ENCODE results near the gene CEACAM18. TPM values are rescaled to one million over a fixed set of nuclear protein-coding genes. Genes with fewer than 3 reads are reported as not detected.
"Not testable (repeated sequence)": the region's sequence is repeated elsewhere in the genome, so short reads cannot be mapped to it uniquely, and the experiment has no call there.

The CEACAM18 gene
- total RNA-seq, 3 donors from 2014 or later, result not detected

DNA sequence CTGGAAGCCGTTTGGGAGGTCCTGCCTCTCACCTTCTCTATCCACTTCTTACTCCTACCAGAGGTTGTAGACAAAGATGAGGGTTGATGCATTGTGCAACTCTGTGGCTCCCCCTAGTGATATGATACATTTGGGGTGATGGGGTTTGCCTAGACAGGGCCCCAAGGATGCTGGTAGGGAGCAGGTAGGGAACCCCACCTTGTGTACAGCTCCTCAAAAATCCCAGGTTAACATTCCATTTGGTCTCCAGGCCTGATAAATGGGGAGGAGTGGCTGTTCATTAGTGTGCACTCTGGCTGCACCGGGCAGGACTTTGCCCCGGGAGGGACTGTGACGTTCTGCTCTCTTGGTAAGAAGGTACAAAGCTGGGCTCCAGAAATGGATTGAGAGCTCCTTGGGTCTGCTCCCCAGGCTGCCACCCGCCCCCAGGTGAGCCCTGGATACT is 39.3 kb upstream of the CEACAM18 start:
- H3K36me3 ChIP-seq, result no peaks in the 10 kb centered on the region
- H3K4me1 ChIP-seq, result no peaks in the 10 kb centered on the region
- TF ChIP-seq, protein P1, sequence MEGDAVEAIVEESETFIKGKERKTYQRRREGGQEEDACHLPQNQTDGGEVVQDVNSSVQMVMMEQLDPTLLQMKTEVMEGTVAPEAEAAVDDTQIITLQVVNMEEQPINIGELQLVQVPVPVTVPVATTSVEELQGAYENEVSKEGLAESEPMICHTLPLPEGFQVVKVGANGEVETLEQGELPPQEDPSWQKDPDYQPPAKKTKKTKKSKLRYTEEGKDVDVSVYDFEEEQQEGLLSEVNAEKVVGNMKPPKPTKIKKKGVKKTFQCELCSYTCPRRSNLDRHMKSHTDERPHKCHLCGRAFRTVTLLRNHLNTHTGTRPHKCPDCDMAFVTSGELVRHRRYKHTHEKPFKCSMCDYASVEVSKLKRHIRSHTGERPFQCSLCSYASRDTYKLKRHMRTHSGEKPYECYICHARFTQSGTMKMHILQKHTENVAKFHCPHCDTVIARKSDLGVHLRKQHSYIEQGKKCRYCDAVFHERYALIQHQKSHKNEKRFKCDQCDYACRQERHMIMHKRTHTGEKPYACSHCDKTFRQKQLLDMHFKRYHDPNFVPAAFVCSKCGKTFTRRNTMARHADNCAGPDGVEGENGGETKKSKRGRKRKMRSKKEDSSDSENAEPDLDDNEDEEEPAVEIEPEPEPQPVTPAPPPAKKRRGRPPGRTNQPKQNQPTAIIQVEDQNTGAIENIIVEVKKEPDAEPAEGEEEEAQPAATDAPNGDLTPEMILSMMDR (IDR thresholded peaks at IDR 0.05), result no peak
- TF ChIP-seq POLR2AphosphoS5 (IDR thresholded peaks at IDR 0.05), result no peak
- no peak overlapping the region for H3K4me3 ChIP-seq
- no peaks in the 10 kb centered on the region for H3K9me3 ChIP-seq
- peaks cover 0 to 44% of the 10 kb centered on the region in 2 donors for H3K27me3 ChIP-seq
- H3K27ac ChIP-seq, result no peak overlapping the region
- intact Hi-C loops (cut with DNase I; ENCODE audit: low total_unique reads), result no loop called here
- DNase-seq (ENCODE audit: low spot score in 2 of 2), result no peak

DNA sequence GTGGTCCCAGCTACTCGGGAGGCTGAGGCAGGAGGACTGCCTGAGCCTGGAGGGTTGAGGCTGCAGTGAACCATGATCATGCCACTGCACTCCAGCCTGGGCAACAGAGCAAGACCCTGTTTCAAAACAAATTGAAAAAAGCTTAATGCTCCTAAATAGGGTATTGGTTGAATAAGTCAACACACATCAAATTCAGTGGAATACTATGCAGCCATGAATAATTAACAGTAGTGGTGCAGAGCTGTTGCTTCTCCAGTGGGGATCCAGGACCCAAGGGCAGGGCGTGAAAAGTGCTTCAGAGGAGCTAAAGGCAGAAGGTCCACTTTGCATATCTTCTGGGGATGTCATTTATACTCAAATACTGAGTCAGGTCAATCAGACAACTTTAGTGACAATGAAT is 38.3 kb upstream of the CEACAM18 start:
- intact Hi-C loops (cut with DNase I; ENCODE audit: low total_unique reads), result no loop called here
- Histone ChIP-seq H3K4me1 (no peaks in the 10 kb centered on the region), H3K36me3 (no peaks in the 10 kb centered on the region), H3K27ac (no peak overlapping the region), H3K27me3 (peaks cover 0 to 44% of the 10 kb centered on the region in 2 donors), H3K9me3 (no peaks in the 10 kb centered on the region), H3K4me3 (no peak overlapping the region)
- no peak for TF ChIP-seq POLR2A (IDR thresholded peaks at IDR 0.05)
- TF ChIP-seq, protein P1 (IDR thresholded peaks at IDR 0.05), result no peak
- no peak for TF ChIP-seq POLR2AphosphoS5 (IDR thresholded peaks at IDR 0.05)
- no peak for DNase-seq (ENCODE audit: low spot score in 2 of 2)

DNA sequence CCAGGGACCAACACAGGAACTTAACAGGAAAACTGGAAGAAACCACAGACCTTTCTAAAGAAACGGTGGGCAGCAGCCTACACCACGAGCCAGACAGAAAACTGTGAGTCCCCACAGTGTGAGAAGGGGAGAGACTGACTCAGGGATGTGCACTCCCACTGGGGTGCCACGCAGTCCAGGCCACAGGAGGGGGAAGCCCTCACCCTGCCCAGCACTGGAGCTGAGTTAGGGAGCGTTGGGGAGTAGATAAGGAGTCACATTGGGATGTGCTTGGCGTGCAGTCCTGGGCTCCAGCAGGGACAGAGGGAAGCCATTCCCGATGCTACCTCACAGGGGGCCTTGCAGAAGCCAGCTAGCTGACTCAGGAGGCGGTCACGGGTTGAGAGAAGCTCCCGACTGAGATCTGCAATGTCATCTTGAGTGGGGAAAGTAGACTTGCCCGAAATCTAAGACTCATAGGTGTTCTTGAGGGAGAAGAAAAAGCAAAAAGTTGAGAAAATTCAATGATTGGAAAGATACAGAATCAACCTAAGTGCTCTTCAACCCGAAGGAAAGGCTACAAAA is 37.4 kb upstream of the CEACAM18 start:
- TF ChIP-seq POLR2AphosphoS5 (IDR thresholded peaks at IDR 0.05) (no peak), POLR2A (IDR thresholded peaks at IDR 0.05) (no peak)
- TF ChIP-seq, protein P1 (IDR thresholded peaks at IDR 0.05), result no peak
- no peaks in the 10 kb centered on the region for H3K4me1 ChIP-seq
- H3K27me3 ChIP-seq, result peaks cover 0 to 44% of the 10 kb centered on the region in 2 donors
- intact Hi-C loops (cut with DNase I; ENCODE audit: low total_unique reads), result no loop called here
- H3K4me3 ChIP-seq, result no peak overlapping the region
- no peaks in the 10 kb centered on the region for H3K36me3 ChIP-seq
- DNase-seq (ENCODE audit: low spot score in 2 of 2), result no peak
- H3K27ac ChIP-seq, result no peak overlapping the region
- no peaks in the 10 kb centered on the region for H3K9me3 ChIP-seq

DNA sequence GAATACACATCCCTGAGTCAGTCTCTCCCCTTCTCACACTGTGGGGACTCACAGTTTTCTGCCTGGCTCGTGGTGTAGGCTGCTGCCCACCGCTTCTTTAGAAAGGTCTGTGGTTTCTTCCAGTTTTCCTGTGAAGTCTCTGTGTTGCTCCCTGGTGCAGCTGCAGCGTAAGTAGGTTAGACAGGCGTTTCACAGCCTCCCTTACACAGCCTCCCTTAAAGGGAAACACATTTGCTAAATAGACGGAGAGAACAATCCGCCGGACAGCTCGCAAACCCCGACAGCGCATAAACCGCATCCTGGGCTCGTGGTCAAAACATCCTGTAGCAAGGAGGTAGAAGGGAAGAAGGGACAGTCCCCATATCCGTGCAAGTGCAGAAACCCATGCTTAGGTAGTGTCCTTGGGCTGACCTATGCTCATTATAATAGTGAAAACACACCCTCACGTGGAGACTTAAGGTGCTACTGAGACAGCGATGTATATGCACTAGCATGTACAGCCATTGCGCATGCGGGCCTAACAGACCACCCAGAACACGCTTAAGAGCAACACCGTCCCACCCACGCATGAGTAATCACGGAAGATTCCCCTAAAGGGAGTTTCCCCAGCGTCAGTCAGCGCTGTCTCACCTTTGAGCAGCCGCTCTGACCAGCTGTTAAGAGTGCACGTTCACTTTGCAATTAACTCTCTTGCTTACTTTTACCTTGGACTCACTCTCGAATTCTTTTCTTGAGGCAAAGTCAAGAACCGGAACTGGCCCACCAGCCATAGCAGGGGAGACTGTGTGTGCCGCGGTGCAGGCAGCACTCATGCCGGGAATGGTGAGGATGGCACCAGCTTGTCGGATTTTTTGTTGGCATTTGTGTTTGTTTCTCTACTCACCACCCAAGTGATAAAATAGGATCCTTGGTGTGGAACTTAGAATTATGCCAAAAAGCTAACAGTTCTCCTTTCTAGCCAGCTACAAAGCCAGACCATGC is 36.6 kb upstream of the CEACAM18 start:
- intact Hi-C loops (cut with DNase I; ENCODE audit: low total_unique reads), result no loop called here
- TF ChIP-seq POLR2AphosphoS5 (IDR thresholded peaks at IDR 0.05) (no peak), POLR2A (IDR thresholded peaks at IDR 0.05) (no peak)
- TF ChIP-seq, protein P1 (IDR thresholded peaks at IDR 0.05), result no peak

DNA sequence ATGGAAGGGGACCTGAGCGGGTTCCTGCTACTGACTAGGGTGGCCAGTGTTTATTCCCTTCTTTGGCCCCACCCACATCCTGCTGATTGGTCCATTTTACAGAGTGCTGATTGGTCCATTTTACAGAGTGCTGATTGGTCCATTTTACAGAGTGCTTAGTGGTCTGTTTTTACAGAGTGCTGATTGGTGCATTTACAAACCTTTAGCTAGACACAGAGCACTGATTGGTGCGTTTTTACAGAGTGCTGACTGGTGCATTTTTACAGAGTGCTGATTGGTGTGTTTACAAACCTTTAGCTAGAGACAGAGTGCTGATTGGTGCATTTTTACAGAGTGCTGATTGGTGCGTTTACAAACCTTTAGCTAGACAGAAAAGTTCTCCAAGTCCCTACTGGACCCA is 30.8 kb upstream of the CEACAM18 start:
- H3K4me1 ChIP-seq; H3K4me3 ChIP-seq; intact Hi-C loops (cut with DNase I; ENCODE audit: low total_unique reads); H3K36me3 ChIP-seq; H3K27ac ChIP-seq; DNase-seq (ENCODE audit: low spot score in 2 of 2); H3K9me3 ChIP-seq: not testable (repeated sequence)
- peaks cover 0 to 16% of the 10 kb centered on the region in 2 donors for H3K27me3 ChIP-seq

More for the DNA sequence above, 36.6 kb upstream of the CEACAM18 start:
- H3K36me3 ChIP-seq, result no peaks in the 10 kb centered on the region
- H3K9me3 ChIP-seq, result no peaks in the 10 kb centered on the region
- H3K27me3 ChIP-seq, result peaks cover 0 to 45% of the 10 kb centered on the region in 2 donors
- H3K27ac ChIP-seq, result no peak overlapping the region
- no peak for DNase-seq (ENCODE audit: low spot score in 2 of 2)
- H3K4me1 ChIP-seq, result no peaks in the 10 kb centered on the region
- H3K4me3 ChIP-seq, result no peak overlapping the region
